HepG2 (cell line): ENCODE data around the gene PRKAR1B. TPM values are rescaled to one million over a fixed set of nuclear protein-coding genes. Genes with fewer than 3 reads are reported as not detected.
A peak's percentile ranks its signal among the peaks of the same experiment; 100 is the strongest.

Experiments used
- ATAC-seq: fragments of 200-7000 bp; cut with Tn5 transposase; 3 replicates; pipeline ENCODE4 v1.9.1; 2020; ENCODE audit warnings: mild to moderate bottlenecking, moderate library complexity
- BruUV-seq: library from RNA; stranded (reverse); fragments of 400-500 nt; replicated peaks from 2 replicates; lab custom pipeline; 2021; lab: Mats Ljungman, UMichigan
- CTCF ChIA-PET: fragments of 300-600 bp; formaldehyde crosslinking; extraction: SDS; loops from one replicate; lab custom pipeline; 2021; ENCODE audit warnings: low total read pairs, inconsistent platforms, low intra/inter-chr PET ratio; lab: Yijun Ruan, JAX
- POLR2A ChIA-PET: fragments of 350-600 bp; sonication (Branson Sonifier 250); formaldehyde crosslinking; loops from one replicate; lab custom pipeline; 2020; ENCODE audit warnings: antibody characterized with exemption, inconsistent platforms; lab: Yijun Ruan, JAX
- DNase-seq: peaks from one replicate; pipeline ENCODE4 v3.0.0-alpha.2; 2015; ENCODE audit warnings: low spot score
- FAIRE-seq: peaks from 3 replicates; lab custom pipeline; 2011; peaks lifted over from hg19 to GRCh38; lab: Jason Lieb, UNC
- H2AFZ ChIP-seq: one replicate; pipeline ENCODE4 v1.6.1; 2011; ENCODE audit warnings: low read length, inconsistent platforms
- H3K27ac ChIP-seq: fragments of 300-600 bp; 3 replicates; pipeline ENCODE4 v1.8.0; 2011; ENCODE audit warnings: mixed run types, mild to moderate bottlenecking, mixed read lengths, low read length, inconsistent platforms; ENCODE audit not compliant: insufficient read depth; ENCODE audit errors: extremely low read length
- H3K27me3 ChIP-seq, 2 experiments: fragments of 200-600 bp in 1 of 2; 2 replicates in 1 of 2; 3 replicates in 1 of 2; pipeline versions ENCODE4 v1.6.0 to v1.8.0; 2011; ENCODE audit warnings: low read length in 2 of 2, mild to moderate bottlenecking in 2 of 2, moderate library complexity in 2 of 2, inconsistent platforms in 1 of 2; ENCODE audit not compliant: insufficient read depth in 2 of 2, control insufficient read depth in 1 of 2
- H3K36me3 ChIP-seq, 2 experiments: fragments of 200-600 bp in 1 of 2; replicated peaks in 1 of 2; 2 replicates in 1 of 2; 3 replicates in 1 of 2; pipeline versions ENCODE4 v1.5.1 to v1.8.0; 2011; ENCODE audit warnings: low read length in 2 of 2, inconsistent platforms in 1 of 2; ENCODE audit not compliant: insufficient read depth in 2 of 2, control insufficient read depth in 1 of 2
- H3K4me1 ChIP-seq: 2 replicates; pipeline ENCODE4 v1.5.1; 2012; ENCODE audit warnings: low read length, inconsistent platforms; ENCODE audit not compliant: insufficient read depth
- H3K4me2 ChIP-seq: 2 replicates; pipeline ENCODE4 v1.6.0; 2011; ENCODE audit warnings: low read depth, low read length, inconsistent platforms
- H3K4me3 ChIP-seq, 3 experiments: fragments of 200-600 bp in 1 of 3; sonication (generic), shearing (Covaris generic) in 1 of 3; replicated peaks in 1 of 3; 2 replicates each; pipeline ENCODE4 v1.5.1; 2011 to 2016; ENCODE audit warnings: low read length in 3 of 3, inconsistent platforms in 2 of 3, low read depth in 2 of 3, mild to moderate bottlenecking in 2 of 3, control low read depth in 1 of 3, mixed read lengths in 1 of 3; ENCODE audit not compliant: insufficient read depth in 1 of 3
- H3K79me2 ChIP-seq: one replicate; pipeline ENCODE4 v1.6.1; 2011; ENCODE audit warnings: low read length, inconsistent platforms; ENCODE audit not compliant: insufficient read depth
- H3K9ac ChIP-seq: 2 replicates; pipeline ENCODE4 v1.6.0; 2011; ENCODE audit warnings: mild to moderate bottlenecking, low read depth, low read length, inconsistent platforms; ENCODE audit not compliant: insufficient read depth
- H3K9me3 ChIP-seq: 2 replicates; pipeline ENCODE4 v1.5.1; 2012; ENCODE audit warnings: mild to moderate bottlenecking, low read length
- H4K20me1 ChIP-seq: 2 replicates; pipeline ENCODE4 v1.6.0; 2011; ENCODE audit warnings: inconsistent platforms, mild to moderate bottlenecking, low read length, moderate library complexity; ENCODE audit not compliant: insufficient read depth
- ATF7 ChIP-seq, 2 experiments: fragments of 450-650 bp in 1 of 2; sonication (generic) in 1 of 2; formaldehyde crosslinking in 1 of 2; IDR thresholded peaks; 2 replicates each; pipeline versions ENCODE4 v1.4.0 to v1.6.1; 2016 to 2020; ENCODE audit warnings: antibody characterized with exemption in 1 of 2, mild to moderate bottlenecking in 1 of 2, missing genetic modification reagents in 1 of 2
- CREB1 ChIP-seq, 2 experiments: fragments of 450-650 bp in 1 of 2; IDR thresholded peaks; 2 replicates each; pipeline ENCODE4 v1.6.1; 2016 to 2017; ENCODE audit warnings: control low read depth in 1 of 2, mild to moderate bottlenecking in 1 of 2, missing compliant biosample characterization in 1 of 2, missing genetic modification characterization in 1 of 2
- FOXA1 ChIP-seq, 2 experiments: fragments of 450-650 bp in 1 of 2; sonication (generic) in 1 of 2; formaldehyde crosslinking in 1 of 2; IDR thresholded peaks; 2 replicates each; pipeline versions ENCODE4 v1.4.0 to v1.6.1; 2016 to 2020; ENCODE audit warnings: missing genetic modification reagents in 1 of 2
- FOXK2 ChIP-seq: fragments of 450-650 bp; IDR thresholded peaks from 2 replicates; pipeline ENCODE4 v1.6.1; 2016
- FOXP1 ChIP-seq, 2 experiments: fragments of 450-650 bp in 1 of 2; IDR thresholded peaks; 2 replicates each; pipeline ENCODE4 v1.6.1; 2017 to 2018; ENCODE audit warnings: antibody characterized with exemption in 1 of 2
- IKZF1 ChIP-seq: fragments of 450-650 bp; IDR thresholded peaks from 2 replicates; pipeline ENCODE4 v1.7.1; 2016
- NFRKB ChIP-seq: fragments of 450-650 bp; IDR thresholded peaks from 2 replicates; pipeline ENCODE4 v1.6.1; 2017
- NR2F6 ChIP-seq, 2 experiments: IDR thresholded peaks; 2 replicates each; pipeline ENCODE4 v1.6.1; 2016; ENCODE audit warnings: antibody characterized with exemption in 1 of 2, mild to moderate bottlenecking in 1 of 2
- ZBTB40 ChIP-seq, 2 experiments: fragments of 450-650 bp in 1 of 2; sonication (generic) in 1 of 2; formaldehyde crosslinking in 1 of 2; IDR thresholded peaks; 2 replicates each; pipeline versions ENCODE4 v1.6.1 to v1.8.0; 2016 to 2022; ENCODE audit warnings: antibody characterized with exemption in 1 of 2, mild to moderate bottlenecking in 1 of 2, missing genetic modification reagents in 1 of 2
- ZNF282 ChIP-seq: fragments of 450-650 bp; IDR thresholded peaks from 2 replicates; pipeline ENCODE4 v1.6.1; 2018; ENCODE audit not compliant: partially characterized antibody
- ZNF652 ChIP-seq: IDR thresholded peaks from 2 replicates; pipeline ENCODE4 v1.6.1; 2016; ENCODE audit warnings: low read depth, borderline replicate concordance
- WGBS: methylation state at CpG from one replicate; pipeline ENCODE4 v1.1.6; 2017; ENCODE audit warnings: low lambda C conversion rate; 5-methylcytosine and 5-hydroxymethylcytosine counted together
- in situ Hi-C: cut with HindIII; loops from 2 replicates; pipeline ENCODE4 v1.10.0; 2017; ENCODE audit warnings: low pct_unique_long_range_greater_than_20kb; ENCODE audit not compliant: extremely low pct_ligation_motif_present
- intact Hi-C: fragments of 100-400 bp; cut with micrococcal nuclease; formaldehyde crosslinking; loops from one replicate; pipeline ENCODE4 v1.10.0; 2022; ENCODE audit not compliant: unreplicated experiment
- polyA plus RNA-seq, 8 experiments: library from polyadenylated mRNA; depleted of rRNA in 3 of 8; stranded (reverse) in 7 of 8; unstranded in 1 of 8; fragments of >200 nt; fragmentation: Illumina TruSeq in 4 of 8; extraction: Trizol in 4 of 8; gene quantifications; 2 replicates each; pipeline versions ENCODE4 v1.2.1 to v1.2.3, GENCODE V29; 2011 to 2016; ENCODE audit warnings: low read depth in 4 of 8, missing spikeins in 1 of 8, mixed read lengths in 1 of 8; ENCODE audit not compliant: insufficient read depth in 1 of 8
- total RNA-seq, 5 experiments: library from RNA; depleted of rRNA; stranded (reverse); fragments of >200 nt; fragmentation: Illumina TruSeq; extraction: Trizol; gene quantifications; 2 replicates each; pipeline ENCODE4 v1.2.3, GENCODE V29; 2016; ENCODE audit warnings: low read depth in 1 of 5

The PRKAR1B gene
- total and polyA plus RNA-seq, 2 of the 13 experiments (the other 11 are each of a cell fraction or from before 2014, with no cell fraction given) = 7.9 to 28.2 TPM

- no TSS peak for BruUV-seq
- Histone ChIP-seq H4K20me1 (no peaks in the 10 kb centered on the region), H3K4me1 (peaks cover 13% of the 10 kb centered on the region), H3K36me3 (peaks cover 2 to 4% of the 10 kb centered on the region in 2 experiments; a peak in 2 of 5 replicates), H3K9ac (no peak overlapping the region), H3K4me2 (no peak overlapping the region), H3K4me3 (no peak overlapping the region), H3K27me3 (no peaks in the 10 kb centered on the region), H3K79me2 (no peaks in the 10 kb centered on the region), H3K27ac (no peak overlapping the region), H2AFZ (no peak overlapping the region), H3K9me3 (no peaks in the 10 kb centered on the region)
- ChIA-PET CTCF (no interaction called here), POLR2A (no interaction called here)
- in situ Hi-C loops = no loop called here
- no peak for DNase-seq
- ATAC-seq = no peak
- intact Hi-C loops = no loop called here
- FAIRE-seq = no peak
- peak; percentile 98 for TF ChIP-seq CREB1 (IDR thresholded peaks at IDR 0.05)
- TF ChIP-seq CREB1 (CRISPR knock-in tag; IDR thresholded peaks at IDR 0.05) = no peak
- 0 out of 2 replicates have a peak, but pooled peaks have one; percentile 71 for TF ChIP-seq IKZF1
- 0 out of 2 replicates have a peak, but pooled peaks have one; percentile 28 for TF ChIP-seq ATF7 (IDR thresholded peaks at IDR 0.05)
- TF ChIP-seq ATF7 (CRISPR knock-in tag; IDR thresholded peaks at IDR 0.05) = no peak
- peak; percentile 17; the same call in 1 of the 2 replicates for TF ChIP-seq ZBTB40 (IDR thresholded peaks at IDR 0.05)
- no peak for TF ChIP-seq ZBTB40 (CRISPR knock-in tag; IDR thresholded peaks at IDR 0.05)
- peak; percentile 76 for TF ChIP-seq ZNF282
- TF ChIP-seq FOXA1 (IDR thresholded peaks at IDR 0.05) = peak; percentile 48
- no peak for TF ChIP-seq FOXA1 (CRISPR knock-in tag; IDR thresholded peaks at IDR 0.05)
- TF ChIP-seq FOXP1 (IDR thresholded peaks at IDR 0.05) = 0 out of 2 replicates have a peak, but pooled peaks have one; percentile 6
- no peak for TF ChIP-seq FOXP1 (CRISPR knock-in tag; IDR thresholded peaks at IDR 0.05)
- 0 out of 2 replicates have a peak, but pooled peaks have one; percentile 36 for TF ChIP-seq NFRKB
- no peak for TF ChIP-seq ZNF652 (CRISPR knock-in tag)
- no peak for TF ChIP-seq NR2F6 (IDR thresholded peaks at IDR 0.05)
- TF ChIP-seq NR2F6 (CRISPR knock-in tag; IDR thresholded peaks at IDR 0.05) = no peak
- TF ChIP-seq FOXK2 = peak; percentile 38; the same call in 1 of the 2 replicates
- TF ChIP-seq, all 625 proteins: peak for 9
- WGBS = 90% methylated on average over 3 of the region's 7 CpGs
Measured at GRCh38 chr7:666454-667292, 60.4 kb downstream of the PRKAR1B start.
